K562 (cell line): ENCODE data around the gene LBH. TPM values are rescaled to one million over a fixed set of nuclear protein-coding genes. Genes with fewer than 3 reads are reported as not detected.

ENCODE experiments used
- BRCA1 ChIP-seq, 2 experiments: fragments of 450-650 bp in 1 of 2; sonication (generic) in 1 of 2; formaldehyde crosslinking in 1 of 2; IDR thresholded peaks; 2 replicates each; pipeline versions ENCODE4 v1.5.0 to v1.6.1; 2017 to 2020; ENCODE audit warnings: mild to moderate bottlenecking in 1 of 2, missing genetic modification reagents in 1 of 2
- CBFA2T3 ChIP-seq: fragments of 450-650 bp; IDR thresholded peaks from 2 replicates; pipeline ENCODE4 v1.6.1; 2017
- CTBP1 ChIP-seq: fragments of 450-650 bp; IDR thresholded peaks from 2 replicates; pipeline ENCODE4 v1.6.1; 2016; ENCODE audit warnings: borderline replicate concordance
- EP400 ChIP-seq: fragments of 450-650 bp; IDR thresholded peaks from 2 replicates; pipeline ENCODE4 v1.6.1; 2017; ENCODE audit warnings: antibody characterized with exemption, mild to moderate bottlenecking, moderate library complexity
- HBP1 ChIP-seq: fragments of 450-650 bp; formaldehyde crosslinking; IDR thresholded peaks from 2 replicates; pipeline ENCODE4 v1.4.0; 2022; ENCODE audit warnings: missing genetic modification characterization
- HDAC2 ChIP-seq: fragments of 450-650 bp; IDR thresholded peaks from 2 replicates; pipeline ENCODE4 v1.6.1; 2016; ENCODE audit warnings: mild to moderate bottlenecking
- HDGF ChIP-seq: fragments of 450-650 bp; IDR thresholded peaks from 2 replicates; pipeline ENCODE4 v1.6.1; 2016
- HNRNPLL ChIP-seq: fragments of 200-400 bp; formaldehyde crosslinking; IDR thresholded peaks from 2 replicates; pipeline ENCODE4 v1.6.1; 2017; ENCODE audit warnings: low read length, low read depth, mild to moderate bottlenecking; ENCODE audit not compliant: poor library complexity, severe bottlenecking
- KDM1A ChIP-seq, 2 experiments: fragments of 450-650 bp; IDR thresholded peaks; 2 replicates each; pipeline ENCODE4 v1.6.1; 2016; ENCODE audit warnings: mild to moderate bottlenecking in 2 of 2
- KLF16 ChIP-seq: IDR thresholded peaks from 2 replicates; pipeline ENCODE4 v1.6.1; 2016; ENCODE audit warnings: antibody characterized with exemption
- MAX ChIP-seq: sonication (generic); formaldehyde crosslinking; IDR thresholded peaks from 2 replicates; pipeline ENCODE4 v1.9.0; 2022; ENCODE audit warnings: mild to moderate bottlenecking, missing genetic modification reagents
- NBN ChIP-seq: fragments of 450-650 bp; IDR thresholded peaks from 2 replicates; pipeline ENCODE4 v1.6.1; 2016; ENCODE audit warnings: low read depth, mild to moderate bottlenecking
- NKRF ChIP-seq: fragments of 450-650 bp; IDR thresholded peaks from 2 replicates; pipeline ENCODE4 v1.6.1; 2016; ENCODE audit warnings: borderline replicate concordance
- POLR2G ChIP-seq: fragments of 200-400 bp; formaldehyde crosslinking; IDR thresholded peaks from 2 replicates; pipeline ENCODE4 v1.6.1; 2017; ENCODE audit warnings: low read depth, mild to moderate bottlenecking, antibody characterized with exemption, low read length, moderate library complexity
- TFAP4 ChIP-seq: sonication (generic); formaldehyde crosslinking; IDR thresholded peaks from 2 replicates; pipeline ENCODE4 v1.8.0; 2022; ENCODE audit warnings: missing genetic modification reagents, mild to moderate bottlenecking, moderate library complexity, borderline replicate concordance
- UBTF ChIP-seq, 2 experiments: IDR thresholded peaks; 2 replicates each; pipeline ENCODE4 v1.6.1; 2012; ENCODE audit warnings: improper control_type of control experiment in 2 of 2, low read depth in 2 of 2, low read length in 2 of 2, borderline replicate concordance in 1 of 2
- ZBTB1 ChIP-seq: sonication (generic); formaldehyde crosslinking; IDR thresholded peaks from 2 replicates; pipeline ENCODE4 v1.8.1; 2023; ENCODE audit warnings: missing genetic modification reagents, low read depth, mild to moderate bottlenecking, borderline replicate concordance
- ZC3H11A ChIP-seq: IDR thresholded peaks from 2 replicates; pipeline ENCODE4 v1.6.1; 2012; ENCODE audit warnings: low read depth, low read length, improper control_type of control experiment
- ZFP36 ChIP-seq: fragments of 150-350 bp; IDR thresholded peaks from 2 replicates; pipeline ENCODE4 v1.6.1; 2018; ENCODE audit warnings: low read length, low read depth; ENCODE audit not compliant: partially characterized antibody
- ZFPM2 ChIP-seq: fragments of 250-450 bp; sonication (Bioruptor Pico); IDR thresholded peaks from 2 replicates; pipeline ENCODE4 v1.5.1; 2022; ENCODE audit warnings: mild to moderate bottlenecking
- ZNF140 ChIP-seq: fragments of 250-450 bp; sonication (Bioruptor Pico); IDR thresholded peaks from 2 replicates; pipeline ENCODE4 v1.8.0; 2021; ENCODE audit warnings: moderate library complexity, mild to moderate bottlenecking, inconsistent platforms
- ZNF561 ChIP-seq: fragments of 450-650 bp; formaldehyde crosslinking; conservative IDR thresholded peaks from 2 replicates; pipeline ENCODE4 v1.4.0; 2020; ENCODE audit warnings: mild to moderate bottlenecking, moderate library complexity
- ZNF644 ChIP-seq: fragments of 200-800 bp; sonication (Bioruptor generic); IDR thresholded peaks from 2 replicates; pipeline ENCODE4 v1.6.1; 2016; ENCODE audit warnings: low read depth, missing genetic modification characterization, missing compliant biosample characterization
- polyA plus RNA-seq, 8 experiments: library from polyadenylated mRNA; depleted of rRNA in 4 of 8; stranded (reverse) in 5 of 8; unstranded in 3 of 8; fragments of >200 nt; fragmentation: Nextera tagmentation in 2 of 8; fragmentation: Illumina TruSeq in 1 of 8; extraction: Ambion mirVana in 2 of 8; extraction: Trizol in 1 of 8; gene quantifications; 2 replicates each; pipeline versions ENCODE4 v1.2.1 to v1.2.3, GENCODE V29; 2011 to 2014; ENCODE audit warnings: inconsistent platforms in 1 of 8, missing spikeins in 1 of 8
- total RNA-seq, 7 experiments: library from RNA; depleted of rRNA in 6 of 7; stranded (reverse); fragments of >200 nt in 6 of 7; fragmentation: Illumina TruSeq in 2 of 7; extraction: Trizol in 2 of 7; gene quantifications; 2 replicates each; pipeline versions ENCODE4 v1.2.1 to v1.2.3, GENCODE V29; 2011 to 2021; ENCODE audit warnings: low replicate concordance in 1 of 7

LBH gene
- total and polyA plus RNA-seq, 9 of the 15 experiments (the other 6 are each of a cell fraction or from before 2014, with no cell fraction given), result 3.1 to 13.4 (median 7.4) TPM

GRCh38 chr2:30193104-30193681, 38.1 kb upstream of the LBH start (continued):
- TF ChIP-seq CBFA2T3, result peak; percentile 55
- no peak for TF ChIP-seq UBTF (IDR thresholded peaks at IDR 0.05; ENCODE audit: borderline replicate concordance in 1 of 2, low read depth in 2 of 2, low read length in 2 of 2)
- TF ChIP-seq HBP1 (CRISPR knock-in tag), result no peak
- TF ChIP-seq ZNF140 (CRISPR knock-in tag), result no peak
- TF ChIP-seq NBN, result peak; percentile 57
- no peak for TF ChIP-seq ZFPM2 (CRISPR knock-in tag)
- TF ChIP-seq ZNF561 (CRISPR knock-in tag), result no peak
- no peak for TF ChIP-seq MAX (CRISPR knock-in tag)
- TF ChIP-seq ZNF644 (tag), result no peak
- no peak for TF ChIP-seq ZBTB1 (CRISPR knock-in tag)
- peak in 1 of 2 experiments; percentile 33; a peak in 1 of 4 replicates for TF ChIP-seq KDM1A (IDR thresholded peaks at IDR 0.05)
- TF ChIP-seq TFAP4 (CRISPR knock-in tag), result peak; percentile 71
- TF ChIP-seq NKRF, result no peak
- peak; percentile 7; the same call in 1 of the 2 replicates for TF ChIP-seq EP400
- peak; percentile 42; the same call in 1 of the 2 replicates for TF ChIP-seq CTBP1
- no peak for TF ChIP-seq BRCA1 (IDR thresholded peaks at IDR 0.05)
- TF ChIP-seq BRCA1 (CRISPR knock-in tag; IDR thresholded peaks at IDR 0.05), result no peak
- peak; percentile 70; the same call in 1 of the 2 replicates for TF ChIP-seq HDGF
- TF ChIP-seq HDAC2, result 0 out of 2 replicates have a peak, but pooled peaks have one; percentile 39
- no peak for TF ChIP-seq KLF16
- TF ChIP-seq POLR2G, result peak; percentile 60
- TF ChIP-seq ZFP36, result peak; percentile 17
- TF ChIP-seq HNRNPLL, result no peak
- TF ChIP-seq ZC3H11A, result no peak
